Chondrocyte (in vitro differentiated cells): ENCODE results near the gene STARD10. TPM values are rescaled to one million over a fixed set of nuclear protein-coding genes. Genes with fewer than 3 reads are reported as not detected.

Source experiments
- DNase-seq: peaks from one replicate; pipeline ENCODE4 v3.0.0; 2021; ENCODE audit warnings: mixed read lengths, low spot score
- H3K27ac Mint-ChIP-seq: one replicate; pipeline ENCODE4 v1.8.0; 2021; ENCODE audit warnings: mild to moderate bottlenecking, moderate library complexity, mixed read lengths; ENCODE audit not compliant: unreplicated experiment
- H3K27me3 Mint-ChIP-seq: 2 replicates; pipeline ENCODE4 v1.8.0; 2021; ENCODE audit warnings: low read depth, mixed read lengths
- H3K36me3 Mint-ChIP-seq: 2 replicates; pipeline ENCODE4 v1.8.0; 2021; ENCODE audit warnings: low read depth, mixed read lengths
- H3K4me1 Mint-ChIP-seq: 2 replicates; pipeline ENCODE4 v1.8.0; 2021; ENCODE audit warnings: low read depth, mild to moderate bottlenecking, mixed read lengths
- H3K4me3 Mint-ChIP-seq: one replicate; pipeline ENCODE4 v1.8.0; 2021; ENCODE audit warnings: mild to moderate bottlenecking, moderate library complexity, mixed read lengths; ENCODE audit not compliant: unreplicated experiment
- H3K9me3 Mint-ChIP-seq: 2 replicates; pipeline ENCODE4 v1.8.0; 2021; ENCODE audit warnings: low read depth, mixed read lengths
- total RNA-seq: library from RNA; stranded (reverse); gene quantifications from 3 replicates; pipeline ENCODE4 v1.2.1, GENCODE V29; 2021
- TF ChIP-seq, protein P1 (sequence below): fragments of 200-600 bp; sonication (generic); IDR thresholded peaks from 2 replicates; pipeline ENCODE4 v1.5.0; 2021; ENCODE audit warnings: antibody characterized with exemption, mild to moderate bottlenecking, moderate library complexity

STARD10 gene
- total RNA-seq, 1 donor from 2014 or later: 79.4 TPM

- Mint-ChIP-seq H3K27ac (peak overlapping the region; percentile 75), H3K27me3 (no peaks in the 10 kb centered on the region), H3K9me3 (no peaks in the 10 kb centered on the region), H3K36me3 (no peaks in the 10 kb centered on the region), H3K4me3 (no peak overlapping the region), H3K4me1 (peaks cover 10% of the 10 kb centered on the region)
- TF ChIP-seq, protein P1, sequence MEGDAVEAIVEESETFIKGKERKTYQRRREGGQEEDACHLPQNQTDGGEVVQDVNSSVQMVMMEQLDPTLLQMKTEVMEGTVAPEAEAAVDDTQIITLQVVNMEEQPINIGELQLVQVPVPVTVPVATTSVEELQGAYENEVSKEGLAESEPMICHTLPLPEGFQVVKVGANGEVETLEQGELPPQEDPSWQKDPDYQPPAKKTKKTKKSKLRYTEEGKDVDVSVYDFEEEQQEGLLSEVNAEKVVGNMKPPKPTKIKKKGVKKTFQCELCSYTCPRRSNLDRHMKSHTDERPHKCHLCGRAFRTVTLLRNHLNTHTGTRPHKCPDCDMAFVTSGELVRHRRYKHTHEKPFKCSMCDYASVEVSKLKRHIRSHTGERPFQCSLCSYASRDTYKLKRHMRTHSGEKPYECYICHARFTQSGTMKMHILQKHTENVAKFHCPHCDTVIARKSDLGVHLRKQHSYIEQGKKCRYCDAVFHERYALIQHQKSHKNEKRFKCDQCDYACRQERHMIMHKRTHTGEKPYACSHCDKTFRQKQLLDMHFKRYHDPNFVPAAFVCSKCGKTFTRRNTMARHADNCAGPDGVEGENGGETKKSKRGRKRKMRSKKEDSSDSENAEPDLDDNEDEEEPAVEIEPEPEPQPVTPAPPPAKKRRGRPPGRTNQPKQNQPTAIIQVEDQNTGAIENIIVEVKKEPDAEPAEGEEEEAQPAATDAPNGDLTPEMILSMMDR: no peak
- DNase-seq: no peak
Observed at GRCh38 chr11:72824811-72825505, 31.1 kb upstream of the STARD10 start.

DNA sequence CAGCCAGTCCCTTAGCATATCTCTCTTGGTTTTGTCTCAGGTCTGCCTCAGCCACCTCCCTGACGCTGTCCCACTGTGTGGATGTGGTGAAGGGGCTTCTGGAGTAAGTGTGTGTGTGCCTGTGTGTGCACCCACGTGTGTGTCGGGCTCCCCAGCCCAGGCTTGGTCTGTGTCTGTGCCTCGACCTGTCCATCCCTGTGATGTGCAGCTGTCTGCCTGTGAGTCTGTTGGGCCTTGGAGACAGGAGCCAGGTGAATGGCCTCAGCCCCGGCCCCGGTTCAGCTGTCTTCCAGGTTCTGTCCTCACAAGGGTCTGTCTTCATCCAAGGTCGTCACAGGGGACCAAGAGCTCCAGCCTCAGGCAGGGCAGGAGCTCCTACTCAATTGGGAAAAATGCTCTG lies 30.2 kb upstream of the STARD10 start:
- Mint-ChIP-seq H3K4me1 (peaks cover 10% of the 10 kb centered on the region), H3K4me3 (no peak overlapping the region), H3K27me3 (no peaks in the 10 kb centered on the region), H3K27ac (peak overlapping the region; percentile 77), H3K9me3 (no peaks in the 10 kb centered on the region), H3K36me3 (peaks cover 1% of the 10 kb centered on the region)
- TF ChIP-seq, protein P1: no peak
- DNase-seq: no peak

DNA sequence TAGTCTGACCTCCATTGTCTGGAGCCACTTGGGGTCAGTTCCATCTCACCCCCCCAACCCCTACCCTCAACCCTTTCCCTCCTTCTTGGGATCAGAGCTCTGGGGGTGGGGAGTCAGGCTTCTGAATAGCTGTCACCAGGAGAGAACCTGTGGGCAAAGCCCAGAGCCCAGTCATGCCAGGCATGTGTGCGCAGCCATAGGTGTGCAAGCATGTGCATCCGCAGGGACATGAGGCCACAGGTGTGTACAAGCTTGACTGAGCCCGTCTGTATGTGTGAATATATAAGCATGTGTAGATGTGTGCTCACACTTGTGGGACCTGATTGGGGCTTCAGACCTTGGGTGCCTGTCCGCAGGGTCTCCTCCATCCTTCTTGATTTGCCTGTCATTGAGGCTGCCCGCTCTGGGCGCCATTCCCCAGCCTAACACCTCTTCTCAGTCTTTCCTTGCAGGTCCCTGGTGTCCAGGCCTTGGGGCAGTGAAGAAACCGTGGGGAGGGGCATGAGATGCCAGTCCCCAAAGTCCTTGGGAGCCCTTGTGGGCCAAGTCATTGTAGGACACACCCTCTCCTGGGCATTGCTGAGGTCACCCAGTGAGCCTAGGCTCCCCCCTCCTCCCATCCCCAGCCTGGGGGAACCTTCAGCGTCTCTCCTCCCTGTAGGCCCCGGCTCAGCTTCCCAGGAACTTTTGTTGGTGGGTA lies 29.4 kb upstream of the STARD10 start:
- peaks cover 4% of the 10 kb centered on the region for H3K36me3 Mint-ChIP-seq
- no peak overlapping the region for H3K27ac Mint-ChIP-seq
- H3K4me3 Mint-ChIP-seq: no peak overlapping the region
- H3K4me1 Mint-ChIP-seq: peaks cover 10% of the 10 kb centered on the region
- DNase-seq: no peak
- H3K27me3 Mint-ChIP-seq: no peaks in the 10 kb centered on the region
- no peaks in the 10 kb centered on the region for H3K9me3 Mint-ChIP-seq
- TF ChIP-seq, protein P1: no peak

DNA sequence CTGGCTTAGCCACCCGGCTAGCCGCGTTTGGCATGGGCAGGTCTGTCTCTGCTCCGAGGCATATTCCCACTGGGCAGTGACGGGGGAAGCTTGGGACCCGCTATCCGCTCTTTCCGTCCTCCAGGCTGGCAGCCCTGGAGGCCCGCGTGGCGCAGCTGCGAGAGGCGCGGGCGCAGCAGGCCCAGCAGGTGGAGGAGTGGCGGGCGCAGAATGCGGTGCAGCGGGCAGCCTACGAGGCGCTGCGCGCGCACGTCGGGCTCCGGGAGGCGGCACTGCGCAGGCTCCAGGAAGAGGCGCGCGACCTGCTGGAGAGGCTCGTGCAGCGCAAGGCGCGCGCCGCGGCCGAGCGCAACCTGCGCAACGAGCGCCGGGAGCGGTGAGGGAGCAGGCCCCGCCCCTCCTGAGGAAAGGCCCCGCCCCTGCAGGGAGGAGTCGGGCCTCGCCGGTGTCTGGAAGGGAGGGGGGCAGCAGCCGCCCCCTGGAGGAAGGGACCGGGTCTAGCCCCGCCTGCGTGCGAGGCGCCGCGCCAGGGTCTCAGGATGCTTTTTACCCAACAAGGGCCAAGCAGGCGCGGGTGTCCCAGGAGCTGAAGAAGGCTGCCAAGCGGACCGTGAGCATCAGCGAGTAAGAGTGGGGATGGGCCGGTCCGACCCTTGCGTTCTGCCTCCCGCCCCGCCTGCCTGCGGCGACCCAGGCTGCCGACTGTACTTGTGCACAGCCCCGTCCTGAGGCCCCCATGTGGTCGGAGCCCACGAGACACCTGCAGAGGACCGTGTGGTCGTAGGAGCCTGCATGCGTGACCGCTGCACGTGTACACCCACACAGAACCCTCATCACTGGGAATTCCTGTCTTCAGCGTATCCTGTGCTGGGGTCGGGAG lies 28.3 kb upstream of the STARD10 start:
- TF ChIP-seq, protein P1: peak; percentile 57
- peak; percentile 95 for DNase-seq
- Mint-ChIP-seq H3K27ac (peak overlapping the region; percentile 78), H3K27me3 (no peaks in the 10 kb centered on the region), H3K9me3 (no peaks in the 10 kb centered on the region), H3K4me1 (peaks cover 10% of the 10 kb centered on the region), H3K36me3 (peaks cover 9% of the 10 kb centered on the region), H3K4me3 (peak overlapping the region; percentile 64)
